Measurements from ENCODE around the gene KRT71.

DNA sequence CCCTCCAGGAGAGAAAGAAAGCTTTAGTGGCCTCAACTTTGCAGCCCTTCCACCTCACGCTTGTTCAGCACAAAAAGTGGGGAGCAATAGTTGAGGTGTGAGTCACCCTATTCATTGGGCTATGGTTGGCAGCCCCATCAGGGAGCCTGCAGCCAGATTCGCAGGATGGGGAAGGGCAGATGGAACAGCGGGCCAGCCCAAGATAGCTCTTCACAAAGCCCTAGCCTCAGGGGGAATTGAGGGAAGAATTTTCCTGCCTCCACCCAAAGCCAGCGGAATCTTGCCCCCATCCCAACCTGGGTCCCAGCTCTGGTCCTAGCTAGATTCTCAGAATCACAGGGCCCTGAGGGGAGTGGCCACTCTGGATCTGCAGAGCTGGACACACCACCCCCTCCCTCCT, 29.1 kb downstream of the KRT71 start:
- TF ChIP-seq, protein P1, sequence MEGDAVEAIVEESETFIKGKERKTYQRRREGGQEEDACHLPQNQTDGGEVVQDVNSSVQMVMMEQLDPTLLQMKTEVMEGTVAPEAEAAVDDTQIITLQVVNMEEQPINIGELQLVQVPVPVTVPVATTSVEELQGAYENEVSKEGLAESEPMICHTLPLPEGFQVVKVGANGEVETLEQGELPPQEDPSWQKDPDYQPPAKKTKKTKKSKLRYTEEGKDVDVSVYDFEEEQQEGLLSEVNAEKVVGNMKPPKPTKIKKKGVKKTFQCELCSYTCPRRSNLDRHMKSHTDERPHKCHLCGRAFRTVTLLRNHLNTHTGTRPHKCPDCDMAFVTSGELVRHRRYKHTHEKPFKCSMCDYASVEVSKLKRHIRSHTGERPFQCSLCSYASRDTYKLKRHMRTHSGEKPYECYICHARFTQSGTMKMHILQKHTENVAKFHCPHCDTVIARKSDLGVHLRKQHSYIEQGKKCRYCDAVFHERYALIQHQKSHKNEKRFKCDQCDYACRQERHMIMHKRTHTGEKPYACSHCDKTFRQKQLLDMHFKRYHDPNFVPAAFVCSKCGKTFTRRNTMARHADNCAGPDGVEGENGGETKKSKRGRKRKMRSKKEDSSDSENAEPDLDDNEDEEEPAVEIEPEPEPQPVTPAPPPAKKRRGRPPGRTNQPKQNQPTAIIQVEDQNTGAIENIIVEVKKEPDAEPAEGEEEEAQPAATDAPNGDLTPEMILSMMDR (IDR thresholded peaks at IDR 0.05), result no peak
- no peak for TF ChIP-seq POLR2A (IDR thresholded peaks at IDR 0.05)
